Femur (tissue), 1 donor: Measurements from ENCODE around the gene PAK3.
A peak's percentile ranks its signal among the peaks of the same experiment; 100 is the strongest.

Source experiments
- DNase-seq: peaks from one replicate; pipeline ENCODE4 v3.0.0-alpha.2; 2017

The PAK3 gene

DNA sequence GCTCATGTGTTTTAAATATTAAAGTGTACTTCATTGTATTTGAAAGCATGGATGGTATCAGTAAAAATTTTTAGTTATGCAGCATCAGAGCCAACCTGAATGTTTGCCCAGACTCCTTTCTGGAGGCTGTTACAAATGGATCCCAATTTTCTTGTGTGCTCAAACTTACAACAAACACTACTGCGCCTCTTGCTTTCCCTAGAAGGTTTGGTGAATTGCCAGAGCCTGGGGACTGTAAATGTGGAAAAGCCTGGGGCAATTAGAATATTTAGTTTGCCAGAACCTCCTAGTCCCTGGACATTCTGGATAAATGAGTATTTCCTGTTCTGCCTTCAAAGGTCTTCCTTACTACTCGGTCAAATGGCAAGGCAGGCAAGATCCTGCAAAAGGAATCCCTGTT lies 169.5 kb downstream of the PAK3 start:
- no peak for DNase-seq

DNA sequence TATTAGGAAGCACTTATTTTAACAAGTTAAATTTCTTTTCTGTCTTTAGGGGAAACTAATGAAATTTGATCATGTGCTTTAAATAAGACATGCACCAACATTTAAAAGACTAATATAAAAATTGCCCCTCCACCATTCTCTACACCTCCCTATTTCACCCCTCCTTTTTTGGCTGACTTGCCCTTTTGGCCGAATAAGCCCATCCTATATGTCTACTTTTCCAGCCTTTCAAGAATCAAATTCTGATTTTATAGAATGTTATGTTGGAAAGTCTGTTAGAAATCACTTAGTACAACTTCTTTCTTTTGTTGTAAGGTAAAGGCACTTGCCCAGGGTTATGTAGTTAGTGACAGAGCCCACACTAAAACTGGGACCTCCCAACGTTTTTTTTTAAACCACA lies 172.5 kb downstream of the PAK3 start:
- no peak for DNase-seq

DNA sequence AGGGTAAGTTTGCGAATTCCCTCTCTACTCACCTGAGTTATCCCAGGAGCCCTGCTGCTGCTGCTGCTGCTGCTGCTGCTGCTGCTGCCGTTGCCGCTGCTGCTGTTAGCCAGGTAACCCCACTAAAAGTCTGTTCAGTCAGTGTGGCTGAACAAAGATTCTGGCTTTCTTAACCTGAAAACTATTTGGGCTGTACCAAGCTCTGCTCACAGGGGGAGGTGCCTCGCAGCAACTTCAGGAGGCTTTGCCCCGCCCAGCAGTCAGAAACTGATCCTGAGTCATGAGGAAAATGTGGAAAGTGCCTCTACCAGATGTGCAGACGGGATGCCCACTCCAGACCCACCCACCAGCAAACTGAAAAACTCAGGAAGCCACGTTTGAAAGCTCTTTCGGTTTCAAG lies 174.3 kb downstream of the PAK3 start, which contains the start of gene CAPN6:
Gene CAPN6, minus strand, starts transcription at position 145 of the 400 bp plus-strand sequence. CDS start 6,547 bp downstream, outside the sequence.
- peak; percentile 80 for DNase-seq
